Measurements from ENCODE around the gene SPSB4. TPM values are rescaled to one million over a fixed set of nuclear protein-coding genes. Genes with fewer than 3 reads are reported as not detected.

The SPSB4 gene
- total and polyA plus RNA-seq, 12 donors = 2.1 to 8.7 (median 3.8) TPM

- Histone ChIP-seq H3K9me3 (peaks cover 0 to 8% (median 0%) of the 10 kb centered on the region in 11 donors), H3K27ac (no peak overlapping the region), H3K4me1 (peaks cover 0 to 29% (median 11%) of the 10 kb centered on the region in 9 donors), H3K36me3 (no peaks in the 10 kb centered on the region), H3K27me3 (peaks cover 0 to 7% (median 0%) of the 10 kb centered on the region in 7 donors), H3K4me3 (no peak overlapping the region)
- WGBS, 2 donors = 91 to 98% methylated on average over 2 of the region's 2 CpGs
- intact Hi-C loops (cut with DNase I) = loop anchor here in 1 of 10 donors (5.0 kb wide), 1 partner anchor 43 kb away; no protein-coding TSS in a partner anchor
- DNase-seq = no peak
- TF ChIP-seq, protein P1, sequence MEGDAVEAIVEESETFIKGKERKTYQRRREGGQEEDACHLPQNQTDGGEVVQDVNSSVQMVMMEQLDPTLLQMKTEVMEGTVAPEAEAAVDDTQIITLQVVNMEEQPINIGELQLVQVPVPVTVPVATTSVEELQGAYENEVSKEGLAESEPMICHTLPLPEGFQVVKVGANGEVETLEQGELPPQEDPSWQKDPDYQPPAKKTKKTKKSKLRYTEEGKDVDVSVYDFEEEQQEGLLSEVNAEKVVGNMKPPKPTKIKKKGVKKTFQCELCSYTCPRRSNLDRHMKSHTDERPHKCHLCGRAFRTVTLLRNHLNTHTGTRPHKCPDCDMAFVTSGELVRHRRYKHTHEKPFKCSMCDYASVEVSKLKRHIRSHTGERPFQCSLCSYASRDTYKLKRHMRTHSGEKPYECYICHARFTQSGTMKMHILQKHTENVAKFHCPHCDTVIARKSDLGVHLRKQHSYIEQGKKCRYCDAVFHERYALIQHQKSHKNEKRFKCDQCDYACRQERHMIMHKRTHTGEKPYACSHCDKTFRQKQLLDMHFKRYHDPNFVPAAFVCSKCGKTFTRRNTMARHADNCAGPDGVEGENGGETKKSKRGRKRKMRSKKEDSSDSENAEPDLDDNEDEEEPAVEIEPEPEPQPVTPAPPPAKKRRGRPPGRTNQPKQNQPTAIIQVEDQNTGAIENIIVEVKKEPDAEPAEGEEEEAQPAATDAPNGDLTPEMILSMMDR (IDR thresholded peaks at IDR 0.05) = no peak
- ATAC-seq = no peak
These were observed 7.8 kb downstream of the SPSB4 start for GRCh38 chr3:141058996-141059395.

GRCh38 chr3:141059816-141060215 lies 8.7 kb downstream of the SPSB4 start:
- no peak for ATAC-seq
- Histone ChIP-seq H3K36me3 (no peaks in the 10 kb centered on the region), H3K27me3 (no peaks in the 10 kb centered on the region), H3K9me3 (peaks cover 0 to 8% (median 0%) of the 10 kb centered on the region in 11 donors), H3K4me1 (peaks cover 0 to 37% (median 16%) of the 10 kb centered on the region in 9 donors), H3K4me3 (no peak overlapping the region), H3K27ac (no peak overlapping the region)
- intact Hi-C loops (cut with DNase I) = loop anchor here in 1 of 10 donors (5.0 kb wide), 1 partner anchor 42 kb away; no protein-coding TSS in a partner anchor
- TF ChIP-seq, protein P1 (IDR thresholded peaks at IDR 0.05) = no peak
- no peak for DNase-seq
- WGBS, 2 donors = 88 to 96% methylated on average over 2 of the region's 2 CpGs

DNA sequence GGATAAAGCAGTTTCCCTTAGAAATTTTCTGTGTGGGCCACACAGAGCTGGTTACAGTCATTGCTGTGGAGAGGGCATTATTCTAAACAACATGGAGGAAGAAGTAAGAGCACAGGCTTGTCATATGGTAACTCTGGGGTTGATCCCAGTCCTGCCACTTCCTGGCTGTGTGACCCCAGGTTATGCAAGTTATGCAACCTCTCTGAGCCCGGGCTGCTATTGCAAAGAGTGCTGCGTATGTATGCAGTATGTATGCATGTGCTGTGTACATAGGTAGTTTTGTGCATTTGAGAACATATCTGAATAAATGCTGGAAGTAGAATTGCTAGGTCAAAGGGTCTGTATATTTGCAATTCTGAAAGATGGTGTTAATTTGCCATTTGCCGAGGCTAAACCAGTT lies 9.2 kb downstream of the SPSB4 start:
- no peak for DNase-seq
- 87 to 93% methylated on average over 3 of the region's 3 CpGs for WGBS, 2 donors
- no peaks in the 10 kb centered on the region for H3K27me3 ChIP-seq
- H3K27ac ChIP-seq = no peak overlapping the region
- H3K9me3 ChIP-seq = peaks cover 0 to 8% (median 0%) of the 10 kb centered on the region in 11 donors
- no peaks in the 10 kb centered on the region for H3K36me3 ChIP-seq
- TF ChIP-seq, protein P1 (IDR thresholded peaks at IDR 0.05) = no peak
- ATAC-seq = no peak
- no peak overlapping the region for H3K4me3 ChIP-seq
- peaks cover 0 to 42% (median 16%) of the 10 kb centered on the region in 9 donors for H3K4me1 ChIP-seq
- intact Hi-C loops (cut with DNase I) = no loop called here

- intact Hi-C loops (cut with DNase I) = no loop called here
- Histone ChIP-seq H3K27ac (peak overlapping the region in 5 of 10 donors; percentile 10 to 50 (median 26)), H3K4me1 (peaks cover 0 to 37% (median 9%) of the 10 kb centered on the region in 9 donors), H3K4me3 (no peak overlapping the region), H3K36me3 (no peaks in the 10 kb centered on the region), H3K27me3 (no peaks in the 10 kb centered on the region), H3K9me3 (peaks cover 0 to 8% (median 0%) of the 10 kb centered on the region in 11 donors)
- ATAC-seq (peak in 3 of 8 donors; percentile 21 to 33 (median 27)), DNase-seq (no peak)
- TF ChIP-seq, protein P1 (IDR thresholded peaks at IDR 0.05) = no peak
- 44 to 67% methylated on average over 1 of the region's 1 CpG for WGBS, 2 donors
These were observed 12.7 kb downstream of the SPSB4 start for GRCh38 chr3:141063831-141064230.

Measured in heart right ventricle (tissue), 16 donors.